DND-41 (cell line): Measurements from ENCODE around the gene NELL2.

Experiments used
- EZH2 ChIP-seq: IDR thresholded peaks from 3 replicates; pipeline ENCODE4 v1.6.1; 2012; ENCODE audit warnings: borderline replicate concordance, low read depth, mild to moderate bottlenecking, moderate library complexity, low read length, inconsistent platforms; ENCODE audit not compliant: severe bottlenecking
- TF ChIP-seq, protein P1 (sequence below): IDR thresholded peaks from 2 replicates; pipeline ENCODE4 v1.5.1; 2012; ENCODE audit warnings: borderline replicate concordance, low read length, moderate library complexity, mild to moderate bottlenecking; ENCODE audit not compliant: poor library complexity, severe bottlenecking; ENCODE audit errors: extremely low read depth

DNA sequence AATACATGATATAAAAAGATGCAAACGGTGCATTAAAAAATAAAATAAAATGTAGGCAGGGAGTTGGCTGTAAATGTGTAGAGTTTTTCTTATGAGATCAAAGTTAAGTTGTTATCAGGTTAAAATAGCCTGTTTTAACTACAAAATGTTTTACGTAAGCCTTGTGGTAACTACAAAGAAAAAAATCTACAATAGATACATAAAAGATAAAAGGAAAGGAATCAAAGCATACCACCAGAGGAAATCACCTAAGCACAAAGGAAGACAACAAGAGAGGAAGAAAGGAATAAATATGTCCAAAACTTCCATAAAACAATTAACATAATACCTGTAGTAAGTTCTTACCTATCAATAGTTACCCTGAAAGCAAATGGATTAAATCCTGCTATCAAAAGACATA, 12.2 kb downstream of the NELL2 start:
- TF ChIP-seq, protein P1, sequence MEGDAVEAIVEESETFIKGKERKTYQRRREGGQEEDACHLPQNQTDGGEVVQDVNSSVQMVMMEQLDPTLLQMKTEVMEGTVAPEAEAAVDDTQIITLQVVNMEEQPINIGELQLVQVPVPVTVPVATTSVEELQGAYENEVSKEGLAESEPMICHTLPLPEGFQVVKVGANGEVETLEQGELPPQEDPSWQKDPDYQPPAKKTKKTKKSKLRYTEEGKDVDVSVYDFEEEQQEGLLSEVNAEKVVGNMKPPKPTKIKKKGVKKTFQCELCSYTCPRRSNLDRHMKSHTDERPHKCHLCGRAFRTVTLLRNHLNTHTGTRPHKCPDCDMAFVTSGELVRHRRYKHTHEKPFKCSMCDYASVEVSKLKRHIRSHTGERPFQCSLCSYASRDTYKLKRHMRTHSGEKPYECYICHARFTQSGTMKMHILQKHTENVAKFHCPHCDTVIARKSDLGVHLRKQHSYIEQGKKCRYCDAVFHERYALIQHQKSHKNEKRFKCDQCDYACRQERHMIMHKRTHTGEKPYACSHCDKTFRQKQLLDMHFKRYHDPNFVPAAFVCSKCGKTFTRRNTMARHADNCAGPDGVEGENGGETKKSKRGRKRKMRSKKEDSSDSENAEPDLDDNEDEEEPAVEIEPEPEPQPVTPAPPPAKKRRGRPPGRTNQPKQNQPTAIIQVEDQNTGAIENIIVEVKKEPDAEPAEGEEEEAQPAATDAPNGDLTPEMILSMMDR = no peak
- no peak for TF ChIP-seq EZH2
